GM18951 (cell line): Measurements from ENCODE around the gene TAF6L.

ENCODE experiments used
- POLR2A ChIP-seq: IDR thresholded peaks from 4 replicates; pipeline ENCODE4 v1.6.1; 2011; ENCODE audit warnings: mild to moderate bottlenecking; ENCODE audit not compliant: insufficient read length, insufficient read depth; ENCODE audit errors: extremely low read depth
- in situ Hi-C: fragments of 300-500 bp; cut with MboI; formaldehyde crosslinking; loops from one replicate; pipeline ENCODE4 v1.12.0; 2022; ENCODE audit warnings: low sequenced_read_pairs, mixed read lengths, inconsistent platforms; ENCODE audit not compliant: unreplicated experiment

The TAF6L gene

GRCh38 chr11:62832336-62833234, 61.4 kb downstream of the TAF6L start, which contains the start of gene TEX54:
Gene TEX54 (minus strand): TSS chr11:62832841.
- no peak for TF ChIP-seq POLR2A
- in situ Hi-C loops = no loop called here

- no peak for TF ChIP-seq POLR2A
- in situ Hi-C loops = no loop called here
Observed at GRCh38 chr11:62835336-62835735, 64.1 kb downstream of the TAF6L start.
